Placental epithelial cell (primary cell): ENCODE data around the gene ISG20L2. TPM values are rescaled to one million over a fixed set of nuclear protein-coding genes. Genes with fewer than 3 reads are reported as not detected.

Experiments used
- total RNA-seq: library from RNA; depleted of rRNA; stranded (reverse); fragments of >200 nt; gene quantifications from 2 replicates; pipeline ENCODE4 v1.2.3, GENCODE V29; 2012

Gene ISG20L2, protein sequence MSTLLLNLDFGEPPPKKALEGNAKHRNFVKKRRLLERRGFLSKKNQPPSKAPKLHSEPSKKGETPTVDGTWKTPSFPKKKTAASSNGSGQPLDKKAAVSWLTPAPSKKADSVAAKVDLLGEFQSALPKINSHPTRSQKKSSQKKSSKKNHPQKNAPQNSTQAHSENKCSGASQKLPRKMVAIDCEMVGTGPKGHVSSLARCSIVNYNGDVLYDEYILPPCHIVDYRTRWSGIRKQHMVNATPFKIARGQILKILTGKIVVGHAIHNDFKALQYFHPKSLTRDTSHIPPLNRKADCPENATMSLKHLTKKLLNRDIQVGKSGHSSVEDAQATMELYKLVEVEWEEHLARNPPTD
- 31.1 and 34.2 TPM in 2 replicates for total RNA-seq

DNA sequence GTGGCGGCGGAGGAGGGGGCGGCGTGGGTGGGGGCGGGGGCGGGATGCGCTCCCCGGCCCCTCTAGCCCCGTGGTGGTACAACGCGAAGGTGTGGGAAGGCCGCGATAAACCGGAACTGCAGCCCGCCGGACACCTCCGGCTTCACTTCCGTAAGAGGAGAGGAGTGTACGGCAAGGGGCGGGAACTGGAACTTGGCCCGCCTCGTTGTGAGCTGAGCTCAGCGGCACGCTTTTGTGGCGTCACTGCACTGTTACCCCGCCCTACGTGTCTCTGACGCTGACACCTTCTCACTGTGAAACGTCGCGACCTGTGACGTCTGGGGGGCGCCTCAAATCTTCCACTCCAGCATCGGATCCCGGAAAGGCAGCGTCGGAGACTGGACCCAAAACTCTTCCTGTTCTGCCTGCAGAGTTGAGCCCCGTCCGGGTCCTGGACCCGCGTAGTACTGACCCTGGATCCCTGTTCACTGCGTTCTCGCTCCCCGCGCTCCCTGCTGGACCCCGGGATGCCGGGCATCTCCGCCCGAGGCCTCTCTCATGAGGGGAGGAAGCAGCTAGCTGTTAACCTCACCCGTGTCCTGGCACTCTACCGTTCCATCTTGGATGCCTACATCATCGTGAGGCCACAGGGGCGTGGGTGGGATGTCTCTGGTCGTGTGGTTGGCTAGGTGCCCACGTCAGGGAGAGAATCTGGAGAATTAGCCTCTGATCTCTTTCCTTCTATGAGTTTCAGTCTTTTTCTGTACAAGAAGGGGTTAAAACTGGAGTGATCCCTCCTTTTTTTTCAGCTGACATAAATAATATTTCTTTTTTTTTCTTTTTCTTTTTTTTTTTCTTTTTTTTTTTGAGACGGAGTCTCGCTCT is at the start of gene ISG20L2:
Gene ISG20L2 (minus strand): TSS at position 168 of the 864 bp plus-strand sequence. CDS start 1,114 bp downstream, outside the sequence.

DNA sequence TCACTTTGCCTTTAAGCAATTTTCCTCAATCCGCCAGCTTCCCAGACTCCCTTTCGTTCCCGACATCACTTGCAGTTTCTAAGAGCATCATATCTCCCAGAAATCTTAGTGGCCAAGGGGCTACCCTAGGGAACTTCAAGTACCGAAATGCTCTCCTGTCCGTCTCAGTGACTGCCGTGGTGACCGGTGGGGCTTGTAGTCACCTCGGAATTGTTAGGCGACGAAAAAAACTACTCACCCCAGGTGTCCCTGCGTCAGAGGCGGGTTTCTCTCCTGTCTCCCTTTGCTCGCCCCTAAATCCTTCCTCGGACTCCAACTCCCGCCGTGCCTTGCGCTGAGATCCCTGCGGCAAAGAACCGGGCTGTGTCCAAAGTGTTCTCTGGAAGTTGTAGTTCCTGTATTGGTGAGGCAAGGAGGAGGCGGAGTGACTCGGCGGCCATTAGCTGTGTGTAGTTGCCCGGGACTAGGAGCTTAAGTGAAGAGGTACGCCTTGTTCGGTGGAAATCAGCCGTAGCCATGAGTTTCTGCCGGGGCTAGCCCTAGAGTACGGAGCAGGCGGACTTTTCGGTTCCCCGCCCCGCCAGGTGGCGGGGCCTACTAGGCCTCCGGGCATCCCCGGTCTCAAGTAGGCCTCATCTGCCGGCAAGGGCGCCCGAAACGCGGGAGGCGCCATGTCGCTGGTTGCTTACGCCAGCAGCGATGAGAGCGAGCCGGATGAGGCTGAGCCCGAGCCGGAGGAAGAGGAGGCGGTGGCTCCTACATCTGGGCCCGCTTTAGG is 38.7 kb upstream of the ISG20L2 start, which contains the start of gene PRCC:
Gene PRCC (plus strand): TSS at position 435 of the 778 bp plus-strand sequence. CDS start 237 bp downstream, at position 672.

DNA sequence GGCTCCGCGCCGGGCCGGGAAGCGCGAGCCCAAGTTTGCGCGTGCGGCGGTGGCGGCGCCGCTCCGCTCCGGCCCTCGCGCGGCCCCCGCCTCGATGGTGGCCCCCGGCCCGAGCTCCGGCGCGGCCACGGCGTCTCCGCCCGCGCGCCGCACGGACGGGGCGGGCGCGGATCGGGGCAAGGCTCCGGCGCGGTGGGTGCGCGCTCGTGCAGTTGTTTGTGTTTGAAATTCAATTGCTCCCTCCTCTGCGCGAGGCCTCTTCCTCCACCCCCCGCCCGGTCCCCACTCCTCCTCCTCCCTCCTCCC is 22.8 kb upstream of the ISG20L2 start, which contains the start of gene HDGF:
Gene HDGF (minus strand): TSS at position 225 of the 306 bp plus-strand sequence. CDS start 246 bp downstream, outside the sequence.

DNA sequence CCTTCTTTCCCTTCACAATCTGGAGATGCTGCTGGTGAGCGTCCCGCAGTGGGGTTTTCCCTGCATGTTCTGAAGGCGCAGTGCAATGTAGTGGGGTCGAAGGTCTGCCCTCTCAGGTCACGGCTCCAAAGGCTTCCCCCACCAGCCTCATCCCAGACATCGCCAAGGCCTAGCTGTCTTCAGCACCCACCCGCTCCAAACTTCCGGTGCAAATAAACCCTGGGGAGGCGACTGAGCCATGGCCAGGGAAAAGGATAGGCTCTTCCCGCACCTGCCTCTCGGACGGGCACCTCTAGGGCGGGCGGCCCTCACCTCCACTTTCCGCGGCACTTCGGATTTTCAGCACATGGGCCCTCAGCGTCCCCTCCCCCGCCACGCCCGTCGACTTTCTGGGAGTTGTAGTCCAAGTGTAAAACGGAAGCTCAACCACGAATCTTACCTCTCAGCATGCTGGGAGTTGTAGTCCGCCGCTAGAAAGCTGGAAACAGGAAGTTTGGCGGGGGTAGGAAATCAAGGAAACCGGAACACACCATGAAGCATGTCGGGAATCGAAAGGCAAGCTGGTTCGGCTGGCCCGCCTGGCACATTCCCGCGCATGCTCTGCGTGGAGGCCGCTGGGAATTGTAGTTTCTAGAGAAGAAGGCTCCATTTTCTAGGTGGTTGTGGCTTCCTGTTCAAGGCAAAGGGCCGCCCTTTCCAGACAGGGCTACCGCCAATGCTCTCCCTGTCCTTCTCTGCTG is 12.3 kb upstream of the ISG20L2 start, which contains the start of gene MRPL24:
Gene MRPL24 (minus strand): TSS at position 348 of the 740 bp plus-strand sequence. CDS start 2,384 bp downstream, outside the sequence.

DNA sequence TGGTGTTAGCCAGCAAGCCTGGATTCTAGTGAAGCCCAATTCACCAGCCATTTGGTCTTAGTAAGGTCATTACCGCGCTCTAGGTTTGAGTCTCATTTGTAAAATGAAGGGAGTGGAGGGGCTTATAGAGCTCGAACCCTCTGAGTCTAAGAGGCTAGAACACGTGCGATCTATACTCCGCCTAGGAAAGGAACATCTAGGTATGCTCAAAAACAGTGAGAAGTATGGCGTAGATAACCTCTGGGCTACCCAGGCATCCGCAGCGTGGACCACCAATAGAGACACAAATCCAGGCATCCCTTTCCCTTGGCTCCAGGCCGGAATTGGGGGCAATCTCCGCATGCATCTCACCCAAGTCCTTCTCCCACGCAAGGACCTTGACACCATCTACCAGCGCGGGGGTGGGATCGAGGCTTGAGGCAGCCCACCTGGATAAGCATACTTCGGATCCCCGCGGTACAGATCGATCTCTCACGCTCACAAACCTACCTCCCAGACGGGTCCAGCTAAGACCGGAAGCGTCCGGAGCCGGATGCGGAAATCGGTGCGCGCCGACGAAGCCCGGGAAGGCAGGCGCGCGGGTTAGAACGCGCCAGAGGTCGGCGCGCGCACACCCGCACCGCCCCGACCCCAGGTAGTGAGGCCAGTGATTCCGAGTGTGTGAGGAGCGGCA is 504 bp downstream of the ISG20L2 start, which contains the start of gene METTL25B:
Gene METTL25B (plus strand): TSS at position 544 of the 673 bp plus-strand sequence. CDS start 636 bp downstream, outside the sequence.

DNA sequence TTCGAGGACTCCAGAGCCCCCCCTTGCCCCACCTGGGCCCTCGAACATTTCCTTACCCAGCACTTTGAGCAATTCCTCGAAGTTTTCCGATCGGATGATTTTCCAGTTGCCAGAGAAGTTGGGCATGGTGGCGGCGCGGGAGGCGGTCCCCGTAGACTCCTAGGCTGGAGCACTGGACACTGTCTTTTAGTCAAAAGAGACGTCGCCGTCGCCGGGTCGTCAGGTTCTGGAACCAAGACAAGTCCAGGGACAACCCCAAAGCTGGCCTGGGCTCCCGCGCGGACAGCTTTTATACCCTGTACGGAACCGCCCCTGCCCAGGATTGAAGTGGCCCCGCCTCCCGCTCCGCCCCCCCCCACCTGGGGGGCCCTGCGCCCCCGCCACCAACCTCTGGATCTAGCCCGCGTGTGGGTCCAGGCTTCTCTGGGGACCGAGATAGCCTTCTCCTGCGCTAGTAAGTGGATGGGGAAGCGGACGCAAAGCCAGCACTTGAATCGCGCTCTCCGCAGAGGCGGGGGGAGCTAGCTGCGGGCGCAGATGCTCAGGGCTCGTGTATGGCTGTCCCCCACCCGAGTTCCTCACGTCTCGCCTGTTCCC is 23.1 kb downstream of the ISG20L2 start, which contains the start of gene CRABP2:
Gene CRABP2 (minus strand): TSS at position 263 of the 597 bp plus-strand sequence. CDS start 137 bp downstream, at position 126.

DNA sequence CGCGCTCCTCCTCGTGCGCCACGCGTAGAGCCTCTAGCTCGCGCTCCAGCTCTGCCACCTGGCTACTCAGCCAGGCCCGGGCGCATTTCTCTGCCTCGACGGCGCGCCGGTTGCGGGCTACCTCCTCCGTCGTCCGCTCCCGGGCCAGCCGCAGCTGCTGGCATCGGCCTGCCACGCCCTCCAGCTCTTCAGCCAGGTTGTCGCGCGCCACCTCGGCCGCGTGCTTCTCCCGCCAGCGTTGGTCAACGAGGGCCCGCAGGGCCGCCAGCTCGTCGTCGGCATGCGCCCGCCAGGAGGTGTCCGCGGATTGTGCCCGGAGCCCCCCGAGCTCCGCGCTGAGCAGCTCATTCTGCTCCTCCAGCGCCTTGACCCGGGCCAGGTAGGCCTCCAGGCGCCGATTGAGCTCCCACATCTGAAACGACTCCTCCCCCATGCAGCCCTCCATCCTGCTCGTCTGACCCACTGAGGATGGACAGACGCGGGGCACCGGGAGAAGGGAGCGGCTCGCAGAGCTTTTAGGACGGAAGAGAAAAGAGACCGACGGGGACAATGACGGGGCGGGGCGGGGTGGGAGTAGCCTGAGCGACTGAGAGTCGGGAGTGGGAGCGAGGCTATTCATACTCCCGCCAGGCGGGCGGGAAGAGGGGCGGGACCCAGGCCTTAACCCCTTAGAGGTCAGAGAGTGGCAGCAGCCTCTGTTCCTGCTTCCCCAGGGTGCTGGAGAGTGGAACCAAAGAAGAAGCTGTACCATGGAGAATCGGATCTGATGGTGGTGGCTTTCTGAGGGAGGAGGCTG is 51.5 kb downstream of the ISG20L2 start, which contains the start of gene NES:
Gene NES (minus strand): TSS at position 588 of the 796 bp plus-strand sequence. CDS start 143 bp downstream, at position 445.

Other genes starting within 250 kb of the ISG20L2 start
- 15.3 and 20.8 TPM in 2 replicates for gene MEF2D, start 228.0 kb downstream of the ISG20L2 start, total RNA-seq
- gene IQGAP3, start 156.2 kb downstream of the ISG20L2 start, total RNA-seq, result 4.3 and 18.7 TPM in 2 replicates
- gene TTC24, start 149.0 kb downstream of the ISG20L2 start, total RNA-seq, result not detected in 2 replicates
- gene NAXE, start 137.0 kb downstream of the ISG20L2 start, total RNA-seq, result 35.7 and 82.3 TPM in 2 replicates
- gene GPATCH4, start 127.3 kb downstream of the ISG20L2 start, total RNA-seq, result 5.9 and 18.8 TPM in 2 replicates
- not detected in 2 replicates for gene HAPLN2, start 109.4 kb downstream of the ISG20L2 start, total RNA-seq
- gene BCAN, start 86.6 kb downstream of the ISG20L2 start, total RNA-seq, result under 0.01 TPM in 1 of 2 replicates, not detected in the other
- 0.65 and 2.7 TPM in 2 replicates for gene NES, start 51.4 kb downstream of the ISG20L2 start, total RNA-seq
- gene CRABP2, start 23.2 kb downstream of the ISG20L2 start, total RNA-seq, result 129 and 609 TPM in 2 replicates
- 14.5 and 20.4 TPM in 2 replicates for gene METTL25B, start 297 bp downstream of the ISG20L2 start, total RNA-seq
- 11.8 and 26.8 TPM in 2 replicates for gene MRPL24, start 12.3 kb upstream of the ISG20L2 start, total RNA-seq
- 148 and 194 TPM in 2 replicates for gene HDGF, start 22.9 kb upstream of the ISG20L2 start, total RNA-seq
- gene PRCC, start 38.8 kb upstream of the ISG20L2 start, total RNA-seq, result 21.2 and 34.5 TPM in 2 replicates
- 1.2 TPM in 1 of 2 replicates, not detected in the other for gene SH2D2A, start 88.1 kb upstream of the ISG20L2 start, total RNA-seq
- under 0.01 TPM in 1 of 2 replicates, not detected in the other for gene INSRR, start 130.4 kb upstream of the ISG20L2 start, total RNA-seq
- gene NTRK1, start 132.1 kb upstream of the ISG20L2 start, total RNA-seq, result under 0.01 TPM in 1 of 2 replicates, not detected in the other
- gene PEAR1, start 165.0 kb upstream of the ISG20L2 start, total RNA-seq, result 1.6 and 3.3 TPM in 2 replicates
- under 0.01 TPM in 1 of 2 replicates, not detected in the other for gene LRRC71, start 191.9 kb upstream of the ISG20L2 start, total RNA-seq